K562 (cell line): ENCODE data around the gene MUC16. TPM values are rescaled to one million over a fixed set of nuclear protein-coding genes. Genes with fewer than 3 reads are reported as not detected.

Source experiments
- ARID1B ChIP-seq: fragments of 450-650 bp; IDR thresholded peaks from 2 replicates; pipeline ENCODE4 v1.6.1; 2016; ENCODE audit warnings: antibody characterized with exemption, mild to moderate bottlenecking, inconsistent platforms
- CREB5 ChIP-seq: fragments of 250-450 bp; sonication (Bioruptor Pico); IDR thresholded peaks from 2 replicates; pipeline ENCODE4 v1.5.0; 2020; ENCODE audit warnings: mild to moderate bottlenecking
- CUX1 ChIP-seq: fragments of 200-800 bp; sonication (Bioruptor generic); IDR thresholded peaks from 2 replicates; pipeline ENCODE4 v1.6.1; 2016; ENCODE audit warnings: missing genetic modification characterization, missing compliant biosample characterization
- NFIX ChIP-seq: fragments of 250-450 bp; sonication (Bioruptor Pico); IDR thresholded peaks from 2 replicates; pipeline ENCODE4 v1.4.0; 2020; ENCODE audit warnings: low read depth, mild to moderate bottlenecking, moderate library complexity
- ZFP36 ChIP-seq: fragments of 150-350 bp; IDR thresholded peaks from 2 replicates; pipeline ENCODE4 v1.6.1; 2018; ENCODE audit warnings: low read length, low read depth; ENCODE audit not compliant: partially characterized antibody
- polyA plus RNA-seq, 8 experiments: library from polyadenylated mRNA; depleted of rRNA in 4 of 8; stranded (reverse) in 5 of 8; unstranded in 3 of 8; fragments of >200 nt; fragmentation: Nextera tagmentation in 2 of 8; fragmentation: Illumina TruSeq in 1 of 8; extraction: Ambion mirVana in 2 of 8; extraction: Trizol in 1 of 8; gene quantifications; 2 replicates each; pipeline versions ENCODE4 v1.2.1 to v1.2.3, GENCODE V29; 2011 to 2014; ENCODE audit warnings: inconsistent platforms in 1 of 8, missing spikeins in 1 of 8
- total RNA-seq, 7 experiments: library from RNA; depleted of rRNA in 6 of 7; stranded (reverse); fragments of >200 nt in 6 of 7; fragmentation: Illumina TruSeq in 2 of 7; extraction: Trizol in 2 of 7; gene quantifications; 2 replicates each; pipeline versions ENCODE4 v1.2.1 to v1.2.3, GENCODE V29; 2011 to 2021; ENCODE audit warnings: low replicate concordance in 1 of 7

MUC16 gene
- total and polyA plus RNA-seq, 9 of the 15 experiments (the other 6 are each of a cell fraction or from before 2014, with no cell fraction given): not detected

GRCh38 chr19:9018163-9018875, 8.1 kb upstream of the MUC16 start (continued):
- TF ChIP-seq CUX1 (CRISPR knock-in tag) (no peak), ARID1B (no peak), NFIX (CRISPR knock-in tag) (no peak), ZFP36 (no peak), CREB5 (no peak)
